ENCODE data around the gene PRKG1.

PRKG1 gene

GRCh38 chr10:51980752-51981151, 906.5 kb downstream of the PRKG1 start:
- TF ChIP-seq NFIC (IDR thresholded peaks at IDR 0.05) (no peak), TAF1 (IDR thresholded peaks at IDR 0.05; ENCODE audit: low read depth) (no peak), EP300 (IDR thresholded peaks at IDR 0.05; ENCODE audit: borderline replicate concordance) (no peak), TCF12 (IDR thresholded peaks at IDR 0.05; ENCODE audit: low read depth) (no peak), YY1 (IDR thresholded peaks at IDR 0.05; ENCODE audit: low read depth) (no peak), CREB1 (IDR thresholded peaks at IDR 0.05; ENCODE audit: low read depth) (no peak), REST (IDR thresholded peaks at IDR 0.05; ENCODE audit: low read depth) (no peak), FOXM1 (IDR thresholded peaks at IDR 0.05; ENCODE audit: borderline replicate concordance, low read depth) (no peak), ZBTB7A (IDR thresholded peaks at IDR 0.05; ENCODE audit: low read depth) (no peak), EGR1 (IDR thresholded peaks at IDR 0.05) (no peak), TEAD4 (IDR thresholded peaks at IDR 0.05) (no peak), RAD21 (IDR thresholded peaks at IDR 0.05; ENCODE audit: low read depth) (no peak), CEBPB (IDR thresholded peaks at IDR 0.05) (no peak)
- TF ChIP-seq, protein P1, sequence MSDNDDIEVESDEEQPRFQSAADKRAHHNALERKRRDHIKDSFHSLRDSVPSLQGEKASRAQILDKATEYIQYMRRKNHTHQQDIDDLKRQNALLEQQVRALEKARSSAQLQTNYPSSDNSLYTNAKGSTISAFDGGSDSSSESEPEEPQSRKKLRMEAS (IDR thresholded peaks at IDR 0.05), result no peak
- TF ChIP-seq, protein P2, sequence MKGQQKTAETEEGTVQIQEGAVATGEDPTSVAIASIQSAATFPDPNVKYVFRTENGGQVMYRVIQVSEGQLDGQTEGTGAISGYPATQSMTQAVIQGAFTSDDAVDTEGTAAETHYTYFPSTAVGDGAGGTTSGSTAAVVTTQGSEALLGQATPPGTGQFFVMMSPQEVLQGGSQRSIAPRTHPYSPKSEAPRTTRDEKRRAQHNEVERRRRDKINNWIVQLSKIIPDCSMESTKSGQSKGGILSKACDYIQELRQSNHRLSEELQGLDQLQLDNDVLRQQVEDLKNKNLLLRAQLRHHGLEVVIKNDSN (IDR thresholded peaks at IDR 0.05), result no peak

DNA sequence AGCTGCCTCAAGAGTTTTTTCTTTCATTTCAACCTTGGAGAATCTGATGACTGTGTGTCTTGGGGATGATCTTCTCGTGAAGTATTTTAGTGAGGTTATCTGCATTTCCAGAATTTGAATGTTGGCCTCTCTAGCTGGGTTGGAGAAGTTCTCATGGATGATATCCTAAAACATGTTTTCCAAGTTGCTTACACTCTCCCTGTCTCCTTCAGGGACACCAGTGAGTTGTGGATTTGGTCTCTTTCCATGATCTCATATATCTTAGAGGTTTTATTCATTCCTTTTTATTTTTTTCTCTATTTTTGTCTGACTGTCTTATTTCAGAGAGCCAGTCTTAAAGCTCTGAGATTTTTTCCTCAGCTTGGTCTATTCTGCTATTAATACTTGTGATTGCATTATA, 907.4 kb downstream of the PRKG1 start:
- TF ChIP-seq REST (IDR thresholded peaks at IDR 0.05; ENCODE audit: low read depth) (no peak), EGR1 (IDR thresholded peaks at IDR 0.05) (no peak), TAF1 (IDR thresholded peaks at IDR 0.05; ENCODE audit: low read depth) (no peak), TEAD4 (IDR thresholded peaks at IDR 0.05) (no peak)

DNA sequence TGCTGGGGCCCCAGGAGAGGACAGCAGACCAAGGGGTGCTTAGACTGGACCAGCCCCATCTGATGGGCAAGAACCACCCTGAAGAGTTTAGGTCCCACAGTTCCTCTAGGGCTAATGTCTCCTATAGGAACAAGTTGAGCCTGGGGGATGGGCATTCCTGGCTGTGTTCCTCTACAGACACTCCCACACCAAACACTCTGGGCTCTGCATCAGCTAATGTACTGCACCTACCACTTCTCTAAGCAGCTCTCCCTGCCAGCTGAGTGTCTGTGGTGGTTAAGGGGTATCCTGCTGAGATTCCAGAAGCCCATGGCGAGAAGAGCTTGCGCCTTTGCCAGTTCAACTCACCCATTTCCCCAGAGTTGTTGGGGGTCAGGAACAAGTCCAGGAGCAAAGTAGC, 909.2 kb downstream of the PRKG1 start:
- TF ChIP-seq TEAD4 (IDR thresholded peaks at IDR 0.05), result no peak
- no peak for TF ChIP-seq CREB1 (IDR thresholded peaks at IDR 0.05; ENCODE audit: low read depth)
- no peak for TF ChIP-seq YY1 (IDR thresholded peaks at IDR 0.05; ENCODE audit: low read depth)
- TF ChIP-seq, protein P2 (IDR thresholded peaks at IDR 0.05), result no peak
- no peak for TF ChIP-seq RAD21 (IDR thresholded peaks at IDR 0.05; ENCODE audit: low read depth)
- TF ChIP-seq ZBTB7A (IDR thresholded peaks at IDR 0.05; ENCODE audit: low read depth), result no peak
- no peak for TF ChIP-seq CEBPB (IDR thresholded peaks at IDR 0.05)
- TF ChIP-seq, protein P1 (IDR thresholded peaks at IDR 0.05), result no peak
- no peak for TF ChIP-seq TAF1 (IDR thresholded peaks at IDR 0.05; ENCODE audit: low read depth)

- no peak for TF ChIP-seq CREB1 (IDR thresholded peaks at IDR 0.05; ENCODE audit: low read depth)
Measured at GRCh38 chr10:51985336-51985735, 911.0 kb downstream of the PRKG1 start.

DNA sequence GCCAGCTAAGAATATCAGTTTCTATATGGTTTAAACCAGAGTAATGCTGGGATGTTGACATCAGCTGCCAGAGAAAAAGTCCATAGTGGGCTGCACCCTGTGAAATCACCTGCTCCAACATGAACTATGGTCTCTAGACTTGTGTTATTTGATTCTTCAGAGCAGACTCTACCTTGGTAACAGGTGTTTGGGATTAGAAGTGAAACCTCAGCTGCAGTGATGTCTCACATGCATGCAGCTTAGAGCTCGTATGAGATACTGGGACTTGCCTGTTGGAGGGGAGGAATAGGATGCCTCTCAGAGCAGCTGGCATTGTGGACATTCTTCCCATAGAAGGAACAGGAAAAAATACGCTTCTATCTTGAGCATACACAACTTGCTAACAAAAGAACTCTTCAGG, 912.2 kb downstream of the PRKG1 start:
- TF ChIP-seq CEBPB (IDR thresholded peaks at IDR 0.05), result no peak
- no peak for TF ChIP-seq TAF1 (IDR thresholded peaks at IDR 0.05; ENCODE audit: low read depth)
- no peak for TF ChIP-seq RAD21 (IDR thresholded peaks at IDR 0.05; ENCODE audit: low read depth)
- no peak for TF ChIP-seq TEAD4 (IDR thresholded peaks at IDR 0.05)
- TF ChIP-seq EGR1 (IDR thresholded peaks at IDR 0.05), result no peak
- TF ChIP-seq, protein P1 (IDR thresholded peaks at IDR 0.05), result no peak
- TF ChIP-seq YY1 (IDR thresholded peaks at IDR 0.05; ENCODE audit: low read depth), result no peak
- no peak for TF ChIP-seq FOXM1 (IDR thresholded peaks at IDR 0.05; ENCODE audit: borderline replicate concordance, low read depth)
- no peak for TF ChIP-seq TCF12 (IDR thresholded peaks at IDR 0.05; ENCODE audit: low read depth)
- no peak for TF ChIP-seq CREB1 (IDR thresholded peaks at IDR 0.05; ENCODE audit: low read depth)
- TF ChIP-seq REST (IDR thresholded peaks at IDR 0.05; ENCODE audit: low read depth), result no peak
- no peak for TF ChIP-seq ZBTB7A (IDR thresholded peaks at IDR 0.05; ENCODE audit: low read depth)
- TF ChIP-seq, protein P2 (IDR thresholded peaks at IDR 0.05), result no peak
- TF ChIP-seq NFIC (IDR thresholded peaks at IDR 0.05), result no peak
- no peak for TF ChIP-seq EP300 (IDR thresholded peaks at IDR 0.05; ENCODE audit: borderline replicate concordance)

Data from Ishikawa (cell line).